ENCODE data around the gene ABCB8.

DNA sequence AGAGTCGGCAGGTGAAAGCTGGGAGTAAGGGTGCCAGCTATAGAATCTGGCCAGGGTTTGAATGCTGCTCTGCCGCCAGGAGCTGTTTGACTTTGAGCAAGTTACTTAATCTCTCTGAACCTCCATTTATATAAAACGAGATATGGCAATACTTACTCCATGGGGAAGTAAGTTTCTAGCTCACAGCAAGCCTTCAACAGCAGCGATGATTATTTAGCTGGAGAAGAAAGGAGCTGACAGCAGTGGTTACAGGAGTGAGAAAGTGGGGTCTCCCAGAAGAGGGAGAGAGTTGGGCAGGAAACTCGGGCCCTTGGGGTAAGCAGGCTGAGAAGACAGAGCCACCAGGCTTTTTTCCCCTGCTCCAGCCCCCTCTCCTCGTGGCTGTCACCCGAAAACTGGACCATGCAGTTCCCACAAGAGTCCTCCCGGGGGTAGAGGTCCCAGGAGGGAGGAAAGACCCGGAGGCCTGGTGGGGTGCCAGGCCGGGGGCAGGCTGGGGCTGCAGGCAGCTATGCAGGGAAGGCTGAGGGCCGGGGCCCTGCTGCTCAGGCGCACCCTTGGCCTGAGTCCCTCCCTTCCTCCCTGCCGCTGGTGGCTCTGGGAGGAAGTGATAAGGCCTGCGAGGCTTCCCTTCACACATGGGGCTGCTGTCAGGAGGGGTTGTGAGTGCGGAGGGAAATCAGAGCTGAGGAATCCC lies 34.0 kb upstream of the ABCB8 start:
- TF ChIP-seq, protein P1, sequence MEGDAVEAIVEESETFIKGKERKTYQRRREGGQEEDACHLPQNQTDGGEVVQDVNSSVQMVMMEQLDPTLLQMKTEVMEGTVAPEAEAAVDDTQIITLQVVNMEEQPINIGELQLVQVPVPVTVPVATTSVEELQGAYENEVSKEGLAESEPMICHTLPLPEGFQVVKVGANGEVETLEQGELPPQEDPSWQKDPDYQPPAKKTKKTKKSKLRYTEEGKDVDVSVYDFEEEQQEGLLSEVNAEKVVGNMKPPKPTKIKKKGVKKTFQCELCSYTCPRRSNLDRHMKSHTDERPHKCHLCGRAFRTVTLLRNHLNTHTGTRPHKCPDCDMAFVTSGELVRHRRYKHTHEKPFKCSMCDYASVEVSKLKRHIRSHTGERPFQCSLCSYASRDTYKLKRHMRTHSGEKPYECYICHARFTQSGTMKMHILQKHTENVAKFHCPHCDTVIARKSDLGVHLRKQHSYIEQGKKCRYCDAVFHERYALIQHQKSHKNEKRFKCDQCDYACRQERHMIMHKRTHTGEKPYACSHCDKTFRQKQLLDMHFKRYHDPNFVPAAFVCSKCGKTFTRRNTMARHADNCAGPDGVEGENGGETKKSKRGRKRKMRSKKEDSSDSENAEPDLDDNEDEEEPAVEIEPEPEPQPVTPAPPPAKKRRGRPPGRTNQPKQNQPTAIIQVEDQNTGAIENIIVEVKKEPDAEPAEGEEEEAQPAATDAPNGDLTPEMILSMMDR (IDR thresholded peaks at IDR 0.05): no peak
- no peak for TF ChIP-seq EZH2 (IDR thresholded peaks at IDR 0.05)
- TF ChIP-seq EZH2phosphoT487 (IDR thresholded peaks at IDR 0.05): no peak

Data from neural progenitor cell (in vitro differentiated cells).